ENCODE measurements around the gene SENP8.
A peak's percentile ranks its signal among the peaks of the same experiment; 100 is the strongest.

Gene SENP8

GRCh38 chr15:72116731-72117485, 1.3 kb upstream of the SENP8 start:
- no peak for DNase-seq

GRCh38 chr15:72117486-72118016, 652 bp upstream of the SENP8 start:
- peak; percentile 32 for DNase-seq

GRCh38 chr15:72124218-72124617, 6.0 kb downstream of the SENP8 start:
- no peak for DNase-seq

GRCh38 chr15:72127724-72128322, 9.6 kb downstream of the SENP8 start:
- no peak for DNase-seq

GRCh38 chr15:72128359-72128758, 10.2 kb downstream of the SENP8 start:
- DNase-seq = no peak

GRCh38 chr15:72130272-72130671, 12.1 kb downstream of the SENP8 start:
- DNase-seq = no peak

- no peak for DNase-seq
Observed at GRCh38 chr15:72131922-72132321, 13.7 kb downstream of the SENP8 start.

GRCh38 chr15:72133211-72133610, 15.0 kb downstream of the SENP8 start:
- DNase-seq = no peak

GRCh38 chr15:72135719-72136118, 17.5 kb downstream of the SENP8 start:
- DNase-seq = no peak

GRCh38 chr15:72136170-72137051, 18.2 kb downstream of the SENP8 start:
- DNase-seq = no peak

GRCh38 chr15:72139667-72140066, 21.5 kb downstream of the SENP8 start:
- DNase-seq = no peak

- no peak for DNase-seq
Observed at GRCh38 chr15:72140088-72140487, 21.9 kb downstream of the SENP8 start.

GRCh38 chr15:72141171-72142084, 23.2 kb downstream of the SENP8 start:
- DNase-seq = no peak

- no peak for DNase-seq
Observed at GRCh38 chr15:72146221-72146620, 28.0 kb downstream of the SENP8 start.

GRCh38 chr15:72146934-72147333, 28.7 kb downstream of the SENP8 start:
- no peak for DNase-seq

- DNase-seq = no peak
Observed at GRCh38 chr15:72147418-72147817, 29.2 kb downstream of the SENP8 start.

- DNase-seq = no peak
Observed at GRCh38 chr15:72153269-72154000, 35.2 kb downstream of the SENP8 start.

- no peak for DNase-seq
Observed at GRCh38 chr15:72154316-72154715, 36.1 kb downstream of the SENP8 start.

- no peak for DNase-seq
Observed at GRCh38 chr15:72155003-72155621, 36.9 kb downstream of the SENP8 start.

GRCh38 chr15:72155635-72156616, 37.7 kb downstream of the SENP8 start:
- DNase-seq = peak; percentile 72

All from activated CD4-positive, alpha-beta T cell treated with anti-CD3 and anti-CD28 coated beads for 1 hour (primary cell).